HL-60/S4 treated with phorbol 12-myristate 13-acetate at 8.2 ng/mL for 4 days and 3 days (cell line): Measurements from ENCODE around the gene GABRB3.

Source experiments
- in situ Hi-C: fragments of 300-500 bp; cut with MboI; formaldehyde crosslinking; loops from 2 replicates; pipeline ENCODE4 v1.15.0; 2022; ENCODE audit warnings: low sequenced_read_pairs

Gene GABRB3

GRCh38 chr15:26772154-26773066 lies at the start of gene GABRB3:
GABRB3 (minus strand) TSS chr15:26773066.
- in situ Hi-C loops, result no loop called here

GRCh38 chr15:26807517-26808427 lies 34.9 kb upstream of the GABRB3 start:
- in situ Hi-C loops, result no loop called here

- in situ Hi-C loops, result no loop called here
These were observed 33.7 kb upstream of the GABRB3 start for GRCh38 chr15:26806574-26806973.

- in situ Hi-C loops, result no loop called here
These were observed 33.3 kb upstream of the GABRB3 start for GRCh38 chr15:26806151-26806550.

- in situ Hi-C loops, result no loop called here
These were observed 32.6 kb upstream of the GABRB3 start for GRCh38 chr15:26805470-26805869.

GRCh38 chr15:26804063-26804804 lies 31.4 kb upstream of the GABRB3 start:
- in situ Hi-C loops, result no loop called here

- in situ Hi-C loops, result no loop called here
These were observed 17.3 kb upstream of the GABRB3 start for GRCh38 chr15:26790118-26790517.

- in situ Hi-C loops, result no loop called here
These were observed 8.9 kb upstream of the GABRB3 start for GRCh38 chr15:26781816-26782215.

- in situ Hi-C loops, result no loop called here
These were observed 1.1 kb upstream of the GABRB3 start for GRCh38 chr15:26773917-26774316.

GRCh38 chr15:26773067-26773877 lies 406 bp upstream of the GABRB3 start:
- in situ Hi-C loops, result no loop called here

- in situ Hi-C loops, result no loop called here
These were observed 1.2 kb downstream of the GABRB3 start for GRCh38 chr15:26771578-26772153.

GRCh38 chr15:26771168-26771567 lies 1.7 kb downstream of the GABRB3 start:
- in situ Hi-C loops, result no loop called here

- in situ Hi-C loops, result no loop called here
These were observed 5.6 kb downstream of the GABRB3 start for GRCh38 chr15:26767169-26767670.

GRCh38 chr15:26766262-26766661 lies 6.6 kb downstream of the GABRB3 start:
- in situ Hi-C loops, result no loop called here

- in situ Hi-C loops, result no loop called here
These were observed 12.9 kb downstream of the GABRB3 start for GRCh38 chr15:26759986-26760385.

GRCh38 chr15:26758079-26758478 lies 14.8 kb downstream of the GABRB3 start:
- in situ Hi-C loops, result no loop called here

- in situ Hi-C loops, result no loop called here
These were observed 15.7 kb downstream of the GABRB3 start for GRCh38 chr15:26757141-26757540.

GRCh38 chr15:26744894-26745293 lies 28.0 kb downstream of the GABRB3 start:
- in situ Hi-C loops, result no loop called here

GRCh38 chr15:26739791-26740190 lies 33.1 kb downstream of the GABRB3 start:
- in situ Hi-C loops, result no loop called here

- in situ Hi-C loops, result no loop called here
These were observed 33.9 kb downstream of the GABRB3 start for GRCh38 chr15:26738996-26739395.
